K562 (cell line): Measurements from ENCODE around the gene TMC2.

ENCODE experiments used
- BRD9 ChIP-seq: fragments of 450-650 bp; IDR thresholded peaks from 2 replicates; pipeline ENCODE4 v1.6.1; 2018; ENCODE audit warnings: low read depth; ENCODE audit not compliant: partially characterized antibody
- CBFB ChIP-seq: sonication (generic); formaldehyde crosslinking; IDR thresholded peaks from 2 replicates; pipeline ENCODE4 v1.4.0; 2020; ENCODE audit warnings: mild to moderate bottlenecking, missing genetic modification reagents
- CTCF ChIP-seq, 3 experiments: IDR thresholded peaks in 2 of 3; conservative IDR thresholded peaks in 1 of 3; 2 replicates each; pipeline ENCODE4 v1.5.1; 2011 to 2012; ENCODE audit warnings: low read length in 3 of 3, mild to moderate bottlenecking in 3 of 3, control low read depth in 2 of 3, improper control_type of control experiment in 1 of 3, inconsistent platforms in 1 of 3, low read depth in 1 of 3, mixed read lengths in 1 of 3, moderate library complexity in 1 of 3; ENCODE audit not compliant: insufficient read depth in 2 of 3
- FOXM1 ChIP-seq, 2 experiments: fragments of 450-650 bp in 1 of 2; sonication (generic) in 1 of 2; formaldehyde crosslinking in 1 of 2; IDR thresholded peaks; 2 replicates each; pipeline versions ENCODE4 v1.6.1 to v1.9.0; 2017 to 2022; ENCODE audit warnings: low read depth in 2 of 2, mild to moderate bottlenecking in 2 of 2, missing genetic modification reagents in 1 of 2, moderate library complexity in 1 of 2
- JUN ChIP-seq, 2 experiments: sonication (generic) in 1 of 2; formaldehyde crosslinking in 1 of 2; IDR thresholded peaks; 2 replicates each; pipeline versions ENCODE4 v1.6.1 to v1.8.0; 2012 to 2022; ENCODE audit warnings: borderline replicate concordance in 2 of 2, mild to moderate bottlenecking in 2 of 2, improper control_type of control experiment in 1 of 2, low read depth in 1 of 2, low read length in 1 of 2, missing genetic modification reagents in 1 of 2
- POLR2A ChIP-seq: fragments of 450-650 bp; conservative IDR thresholded peaks from 2 replicates; pipeline ENCODE4 v1.6.1; 2016
- PURB ChIP-seq: sonication (generic); formaldehyde crosslinking; IDR thresholded peaks from 2 replicates; pipeline ENCODE4 v1.9.0; 2021; ENCODE audit warnings: low read depth, mild to moderate bottlenecking, missing genetic modification reagents
- SAP30 ChIP-seq: fragments of 200-600 bp; sonication (generic); IDR thresholded peaks from 2 replicates; pipeline ENCODE4 v1.6.1; 2012; ENCODE audit warnings: borderline replicate concordance, low read depth, mild to moderate bottlenecking, moderate library complexity, low read length, control low read depth, inconsistent platforms; ENCODE audit not compliant: insufficient read depth, poor library complexity, severe bottlenecking
- TCF7 ChIP-seq: sonication (generic); IDR thresholded peaks from 2 replicates; pipeline ENCODE4 v1.6.1; 2016; ENCODE audit warnings: antibody characterized with exemption, borderline replicate concordance
- TF ChIP-seq, protein P1 (sequence below), 2 experiments: fragments of 450-650 bp; formaldehyde crosslinking in 1 of 2; IDR thresholded peaks; 2 replicates each; pipeline versions ENCODE4 v1.4.0 to v1.6.1; 2014 to 2020; ENCODE audit warnings: mild to moderate bottlenecking in 2 of 2, borderline replicate concordance in 1 of 2, low read depth in 1 of 2
- TF ChIP-seq, protein P2 (sequence below): fragments of 250-450 bp; sonication (Bioruptor Pico); IDR thresholded peaks from 2 replicates; pipeline ENCODE4 v1.5.0; 2020; ENCODE audit warnings: mild to moderate bottlenecking, borderline replicate concordance

DNA sequence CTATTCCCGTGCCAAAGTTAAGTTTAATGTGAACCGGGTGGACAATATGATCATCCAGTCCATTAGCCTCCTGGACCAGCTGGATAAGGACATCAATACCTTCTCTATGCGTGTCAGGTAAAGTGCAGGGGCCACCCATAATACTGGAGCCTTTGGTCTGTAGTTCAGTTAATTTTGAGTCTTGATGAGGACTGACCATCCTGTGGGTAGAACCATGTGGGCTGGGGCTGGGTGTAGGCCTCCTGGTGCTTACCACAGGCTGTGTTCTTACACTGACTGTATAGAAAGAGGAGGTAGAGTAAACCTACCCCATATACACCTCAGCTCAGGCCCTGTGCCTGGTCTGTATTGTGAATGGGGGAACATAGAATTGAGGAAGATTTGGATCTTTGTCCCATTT is 118.5 kb downstream of the TMC2 start:
- TF ChIP-seq TCF7 (no peak), JUN (IDR thresholded peaks at IDR 0.05; ENCODE audit: borderline replicate concordance, low read depth, low read length) (no peak), JUN (CRISPR knock-in tag; IDR thresholded peaks at IDR 0.05; ENCODE audit: borderline replicate concordance) (no peak), POLR2A (no peak), FOXM1 (IDR thresholded peaks at IDR 0.05; ENCODE audit: low read depth) (no peak), FOXM1 (CRISPR knock-in tag; IDR thresholded peaks at IDR 0.05; ENCODE audit: low read depth) (no peak), CTCF (IDR thresholded peaks at IDR 0.05 in 2 of 3, conservative IDR thresholded peaks at IDR 0.05 in 1 of 3; ENCODE audit: insufficient read depth in 2 of 3, low read depth in 1 of 3, low read length in 3 of 3) (no peak), CBFB (no peak), BRD9 (no peak), PURB (CRISPR knock-in tag) (no peak), SAP30 (no peak)
- TF ChIP-seq, protein P1, sequence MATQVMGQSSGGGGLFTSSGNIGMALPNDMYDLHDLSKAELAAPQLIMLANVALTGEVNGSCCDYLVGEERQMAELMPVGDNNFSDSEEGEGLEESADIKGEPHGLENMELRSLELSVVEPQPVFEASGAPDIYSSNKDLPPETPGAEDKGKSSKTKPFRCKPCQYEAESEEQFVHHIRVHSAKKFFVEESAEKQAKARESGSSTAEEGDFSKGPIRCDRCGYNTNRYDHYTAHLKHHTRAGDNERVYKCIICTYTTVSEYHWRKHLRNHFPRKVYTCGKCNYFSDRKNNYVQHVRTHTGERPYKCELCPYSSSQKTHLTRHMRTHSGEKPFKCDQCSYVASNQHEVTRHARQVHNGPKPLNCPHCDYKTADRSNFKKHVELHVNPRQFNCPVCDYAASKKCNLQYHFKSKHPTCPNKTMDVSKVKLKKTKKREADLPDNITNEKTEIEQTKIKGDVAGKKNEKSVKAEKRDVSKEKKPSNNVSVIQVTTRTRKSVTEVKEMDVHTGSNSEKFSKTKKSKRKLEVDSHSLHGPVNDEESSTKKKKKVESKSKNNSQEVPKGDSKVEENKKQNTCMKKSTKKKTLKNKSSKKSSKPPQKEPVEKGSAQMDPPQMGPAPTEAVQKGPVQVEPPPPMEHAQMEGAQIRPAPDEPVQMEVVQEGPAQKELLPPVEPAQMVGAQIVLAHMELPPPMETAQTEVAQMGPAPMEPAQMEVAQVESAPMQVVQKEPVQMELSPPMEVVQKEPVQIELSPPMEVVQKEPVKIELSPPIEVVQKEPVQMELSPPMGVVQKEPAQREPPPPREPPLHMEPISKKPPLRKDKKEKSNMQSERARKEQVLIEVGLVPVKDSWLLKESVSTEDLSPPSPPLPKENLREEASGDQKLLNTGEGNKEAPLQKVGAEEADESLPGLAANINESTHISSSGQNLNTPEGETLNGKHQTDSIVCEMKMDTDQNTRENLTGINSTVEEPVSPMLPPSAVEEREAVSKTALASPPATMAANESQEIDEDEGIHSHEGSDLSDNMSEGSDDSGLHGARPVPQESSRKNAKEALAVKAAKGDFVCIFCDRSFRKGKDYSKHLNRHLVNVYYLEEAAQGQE (IDR thresholded peaks at IDR 0.05; ENCODE audit: borderline replicate concordance): no peak
- TF ChIP-seq, protein P1 (CRISPR knock-in tag; IDR thresholded peaks at IDR 0.05; ENCODE audit: low read depth): no peak
- TF ChIP-seq, protein P2, sequence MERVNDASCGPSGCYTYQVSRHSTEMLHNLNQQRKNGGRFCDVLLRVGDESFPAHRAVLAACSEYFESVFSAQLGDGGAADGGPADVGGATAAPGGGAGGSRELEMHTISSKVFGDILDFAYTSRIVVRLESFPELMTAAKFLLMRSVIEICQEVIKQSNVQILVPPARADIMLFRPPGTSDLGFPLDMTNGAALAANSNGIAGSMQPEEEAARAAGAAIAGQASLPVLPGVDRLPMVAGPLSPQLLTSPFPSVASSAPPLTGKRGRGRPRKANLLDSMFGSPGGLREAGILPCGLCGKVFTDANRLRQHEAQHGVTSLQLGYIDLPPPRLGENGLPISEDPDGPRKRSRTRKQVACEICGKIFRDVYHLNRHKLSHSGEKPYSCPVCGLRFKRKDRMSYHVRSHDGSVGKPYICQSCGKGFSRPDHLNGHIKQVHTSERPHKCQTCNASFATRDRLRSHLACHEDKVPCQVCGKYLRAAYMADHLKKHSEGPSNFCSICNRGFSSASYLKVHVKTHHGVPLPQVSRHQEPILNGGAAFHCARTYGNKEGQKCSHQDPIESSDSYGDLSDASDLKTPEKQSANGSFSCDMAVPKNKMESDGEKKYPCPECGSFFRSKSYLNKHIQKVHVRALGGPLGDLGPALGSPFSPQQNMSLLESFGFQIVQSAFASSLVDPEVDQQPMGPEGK (CRISPR knock-in tag): no peak
